Measurements from ENCODE around the gene MAMDC4. TPM values are rescaled to one million over a fixed set of nuclear protein-coding genes. Genes with fewer than 3 reads are reported as not detected.

Gene MAMDC4
- total and polyA plus RNA-seq, 2 of the 13 experiments (the other 11 are each of a cell fraction or from before 2014, with no cell fraction given) = 6.0 to 6.8 TPM

DNA sequence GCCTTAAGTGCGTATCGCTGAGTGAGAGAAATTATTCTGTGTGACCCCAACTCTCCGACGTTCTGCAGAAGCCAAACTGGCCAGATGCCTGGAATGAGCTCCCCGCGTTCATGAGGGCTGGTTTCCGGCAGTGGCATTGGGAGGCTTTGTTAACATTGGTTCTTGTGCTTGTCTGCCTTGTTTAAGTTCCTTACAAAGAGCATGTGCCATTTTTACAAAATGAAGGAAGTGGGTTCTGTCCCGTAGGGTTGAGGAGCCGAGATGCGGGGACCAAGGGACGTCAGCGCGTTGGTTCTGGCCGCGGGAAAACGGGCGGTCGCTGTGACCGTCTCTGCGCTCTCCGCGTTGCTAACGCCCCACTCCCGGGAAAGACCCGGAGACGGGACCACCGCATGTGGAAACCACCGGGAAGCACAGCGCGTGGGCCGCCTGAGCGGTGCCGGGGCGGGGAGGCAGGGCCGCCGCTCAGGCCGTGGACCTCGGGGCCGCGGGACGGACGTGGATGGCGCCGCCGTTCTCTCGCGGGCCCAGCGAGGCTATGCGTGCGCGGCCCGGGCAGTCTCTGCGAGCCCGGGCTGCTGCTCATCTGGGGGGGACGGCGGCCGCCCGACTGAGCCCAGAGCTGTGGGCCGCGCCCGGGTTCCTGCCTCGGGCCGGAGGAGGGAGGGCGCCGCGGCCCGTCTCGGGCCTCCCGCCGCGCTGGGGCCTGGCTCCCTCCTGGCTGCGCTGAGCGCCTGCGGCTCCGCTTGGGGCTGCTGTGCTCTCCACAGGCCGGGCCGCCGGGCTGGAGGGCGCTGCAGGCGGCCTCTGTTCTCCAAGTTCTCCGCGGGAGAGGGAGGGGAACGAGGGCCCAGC is 30.9 kb upstream of the MAMDC4 start (continued):
- TF ChIP-seq RAD51 (IDR thresholded peaks at IDR 0.05; ENCODE audit: borderline replicate concordance) = no peak
- TF ChIP-seq POGZ (CRISPR knock-in tag; IDR thresholded peaks at IDR 0.05) = no peak
- no peak for TF ChIP-seq HOXD1 (CRISPR knock-in tag; IDR thresholded peaks at IDR 0.05)
- TF ChIP-seq, protein P1, sequence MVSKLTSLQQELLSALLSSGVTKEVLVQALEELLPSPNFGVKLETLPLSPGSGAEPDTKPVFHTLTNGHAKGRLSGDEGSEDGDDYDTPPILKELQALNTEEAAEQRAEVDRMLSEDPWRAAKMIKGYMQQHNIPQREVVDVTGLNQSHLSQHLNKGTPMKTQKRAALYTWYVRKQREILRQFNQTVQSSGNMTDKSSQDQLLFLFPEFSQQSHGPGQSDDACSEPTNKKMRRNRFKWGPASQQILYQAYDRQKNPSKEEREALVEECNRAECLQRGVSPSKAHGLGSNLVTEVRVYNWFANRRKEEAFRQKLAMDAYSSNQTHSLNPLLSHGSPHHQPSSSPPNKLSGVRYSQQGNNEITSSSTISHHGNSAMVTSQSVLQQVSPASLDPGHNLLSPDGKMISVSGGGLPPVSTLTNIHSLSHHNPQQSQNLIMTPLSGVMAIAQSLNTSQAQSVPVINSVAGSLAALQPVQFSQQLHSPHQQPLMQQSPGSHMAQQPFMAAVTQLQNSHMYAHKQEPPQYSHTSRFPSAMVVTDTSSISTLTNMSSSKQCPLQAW (CRISPR knock-in tag; IDR thresholded peaks at IDR 0.05) = no peak
- TF ChIP-seq, protein P2, sequence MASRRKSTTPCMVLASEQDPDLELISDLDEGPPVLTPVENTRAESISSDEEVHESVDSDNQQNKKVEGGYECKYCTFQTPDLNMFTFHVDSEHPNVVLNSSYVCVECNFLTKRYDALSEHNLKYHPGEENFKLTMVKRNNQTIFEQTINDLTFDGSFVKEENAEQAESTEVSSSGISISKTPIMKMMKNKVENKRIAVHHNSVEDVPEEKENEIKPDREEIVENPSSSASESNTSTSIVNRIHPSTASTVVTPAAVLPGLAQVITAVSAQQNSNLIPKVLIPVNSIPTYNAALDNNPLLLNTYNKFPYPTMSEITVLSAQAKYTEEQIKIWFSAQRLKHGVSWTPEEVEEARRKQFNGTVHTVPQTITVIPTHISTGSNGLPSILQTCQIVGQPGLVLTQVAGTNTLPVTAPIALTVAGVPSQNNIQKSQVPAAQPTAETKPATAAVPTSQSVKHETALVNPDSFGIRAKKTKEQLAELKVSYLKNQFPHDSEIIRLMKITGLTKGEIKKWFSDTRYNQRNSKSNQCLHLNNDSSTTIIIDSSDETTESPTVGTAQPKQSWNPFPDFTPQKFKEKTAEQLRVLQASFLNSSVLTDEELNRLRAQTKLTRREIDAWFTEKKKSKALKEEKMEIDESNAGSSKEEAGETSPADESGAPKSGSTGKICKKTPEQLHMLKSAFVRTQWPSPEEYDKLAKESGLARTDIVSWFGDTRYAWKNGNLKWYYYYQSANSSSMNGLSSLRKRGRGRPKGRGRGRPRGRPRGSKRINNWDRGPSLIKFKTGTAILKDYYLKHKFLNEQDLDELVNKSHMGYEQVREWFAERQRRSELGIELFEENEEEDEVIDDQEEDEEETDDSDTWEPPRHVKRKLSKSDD (CRISPR knock-in tag; IDR thresholded peaks at IDR 0.05; ENCODE audit: low read depth) = 0 out of 2 replicates have a peak, but pooled peaks have one; percentile 27
- TF ChIP-seq, protein P3, sequence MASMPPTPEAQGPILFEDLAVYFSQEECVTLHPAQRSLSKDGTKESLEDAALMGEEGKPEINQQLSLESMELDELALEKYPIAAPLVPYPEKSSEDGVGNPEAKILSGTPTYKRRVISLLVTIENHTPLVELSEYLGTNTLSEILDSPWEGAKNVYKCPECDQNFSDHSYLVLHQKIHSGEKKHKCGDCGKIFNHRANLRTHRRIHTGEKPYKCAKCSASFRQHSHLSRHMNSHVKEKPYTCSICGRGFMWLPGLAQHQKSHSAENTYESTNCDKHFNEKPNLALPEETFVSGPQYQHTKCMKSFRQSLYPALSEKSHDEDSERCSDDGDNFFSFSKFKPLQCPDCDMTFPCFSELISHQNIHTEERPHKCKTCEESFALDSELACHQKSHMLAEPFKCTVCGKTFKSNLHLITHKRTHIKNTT (CRISPR knock-in tag; IDR thresholded peaks at IDR 0.05) = no peak
- no peak for TF ChIP-seq GABPB1 (CRISPR knock-in tag; IDR thresholded peaks at IDR 0.05)
- TF ChIP-seq, protein P4, sequence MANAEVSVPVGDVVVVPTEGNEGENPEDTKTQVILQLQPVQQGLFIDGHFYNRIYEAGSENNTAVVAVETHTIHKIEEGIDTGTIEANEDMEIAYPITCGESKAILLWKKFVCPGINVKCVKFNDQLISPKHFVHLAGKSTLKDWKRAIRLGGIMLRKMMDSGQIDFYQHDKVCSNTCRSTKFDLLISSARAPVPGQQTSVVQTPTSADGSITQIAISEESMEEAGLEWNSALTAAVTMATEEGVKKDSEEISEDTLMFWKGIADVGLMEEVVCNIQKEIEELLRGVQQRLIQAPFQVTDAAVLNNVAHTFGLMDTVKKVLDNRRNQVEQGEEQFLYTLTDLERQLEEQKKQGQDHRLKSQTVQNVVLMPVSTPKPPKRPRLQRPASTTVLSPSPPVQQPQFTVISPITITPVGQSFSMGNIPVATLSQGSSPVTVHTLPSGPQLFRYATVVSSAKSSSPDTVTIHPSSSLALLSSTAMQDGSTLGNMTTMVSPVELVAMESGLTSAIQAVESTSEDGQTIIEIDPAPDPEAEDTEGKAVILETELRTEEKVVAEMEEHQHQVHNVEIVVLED (CRISPR knock-in tag; IDR thresholded peaks at IDR 0.05; ENCODE audit: borderline replicate concordance) = no peak
- no peak for TF ChIP-seq NCOA2 (CRISPR knock-in tag; IDR thresholded peaks at IDR 0.05)
- no peak for TF ChIP-seq HNF4A (CRISPR knock-in tag; IDR thresholded peaks at IDR 0.05)
- TF ChIP-seq ZBTB3 (CRISPR knock-in tag; IDR thresholded peaks at IDR 0.05; ENCODE audit: borderline replicate concordance, low read depth) = no peak
- no peak for TF ChIP-seq ZNF510 (CRISPR knock-in tag; IDR thresholded peaks at IDR 0.05; ENCODE audit: low read depth)
- TF ChIP-seq GZF1 (CRISPR knock-in tag; IDR thresholded peaks at IDR 0.05) = no peak
- no peak for TF ChIP-seq ZNF331 (CRISPR knock-in tag; IDR thresholded peaks at IDR 0.05)
- TF ChIP-seq, protein P5, sequence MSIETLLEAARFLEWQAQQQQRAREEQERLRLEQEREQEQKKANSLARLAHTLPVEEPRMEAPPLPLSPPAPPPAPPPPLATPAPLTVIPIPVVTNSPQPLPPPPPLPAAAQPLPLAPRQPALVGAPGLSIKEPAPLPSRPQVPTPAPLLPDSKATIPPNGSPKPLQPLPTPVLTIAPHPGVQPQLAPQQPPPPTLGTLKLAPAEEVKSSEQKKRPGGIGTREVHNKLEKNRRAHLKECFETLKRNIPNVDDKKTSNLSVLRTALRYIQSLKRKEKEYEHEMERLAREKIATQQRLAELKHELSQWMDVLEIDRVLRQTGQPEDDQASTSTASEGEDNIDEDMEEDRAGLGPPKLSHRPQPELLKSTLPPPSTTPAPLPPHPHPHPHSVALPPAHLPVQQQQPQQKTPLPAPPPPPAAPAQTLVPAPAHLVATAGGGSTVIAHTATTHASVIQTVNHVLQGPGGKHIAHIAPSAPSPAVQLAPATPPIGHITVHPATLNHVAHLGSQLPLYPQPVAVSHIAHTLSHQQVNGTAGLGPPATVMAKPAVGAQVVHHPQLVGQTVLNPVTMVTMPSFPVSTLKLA (IDR thresholded peaks at IDR 0.05) = no peak
- TF ChIP-seq SP2 (CRISPR knock-in tag; IDR thresholded peaks at IDR 0.05) = no peak
- TF ChIP-seq RBM22 (optimal IDR thresholded peaks at IDR 0.05; ENCODE audit: low read length) = peak; percentile 36
- no peak for TF ChIP-seq ZNF33B (CRISPR knock-in tag; IDR thresholded peaks at IDR 0.05)
